MV-4-11 (cell line): ENCODE measurements around the gene ADAMTSL3.

Experiments used
- DNase-seq: peaks from one replicate; lab custom pipeline; 2025; lab: John Stamatoyannopoulos, UW

ADAMTSL3 gene

DNA sequence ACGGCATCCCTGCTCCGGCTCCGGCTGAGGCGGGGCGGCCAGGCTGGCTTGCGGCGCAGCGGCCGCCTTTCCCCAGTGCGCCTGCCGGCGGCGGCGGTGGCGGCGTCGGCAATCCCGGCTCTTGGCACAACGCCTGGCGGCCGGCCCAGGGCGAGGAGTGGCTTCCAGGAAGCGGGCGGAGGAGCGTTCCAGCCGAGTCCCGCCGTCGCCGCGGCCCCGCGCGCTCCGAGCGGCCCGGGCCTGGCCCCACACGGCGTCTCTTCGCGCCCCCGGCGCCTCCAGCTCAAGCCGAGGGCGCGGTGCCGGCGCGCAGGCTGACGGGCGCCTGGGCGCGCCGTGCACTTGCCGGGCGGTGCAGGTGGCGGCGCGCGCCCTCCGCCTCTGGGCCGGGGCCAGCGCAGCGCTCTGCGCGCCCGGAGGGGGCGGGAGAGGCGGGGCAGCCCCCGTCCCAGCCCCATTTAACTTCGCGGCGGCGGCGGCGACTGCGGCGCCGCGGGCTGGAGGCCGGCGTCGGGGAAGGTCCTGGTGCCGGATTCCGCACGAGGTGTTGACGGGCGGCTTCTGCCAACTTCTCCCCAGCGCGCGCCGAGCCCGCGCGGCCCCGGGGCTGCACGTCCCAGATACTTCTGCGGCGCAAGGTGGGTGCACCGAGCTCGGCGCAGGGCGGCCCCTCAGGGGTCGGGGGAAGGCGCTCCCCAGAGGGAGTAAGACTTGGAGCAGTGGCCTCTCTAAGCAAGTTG is at the start of gene ADAMTSL3:
TSS of gene ADAMTSL3 (plus strand) at position 485 of the 740 bp plus-strand sequence. CDS start 1,639 bp downstream, outside the sequence.
- no peak for DNase-seq

DNA sequence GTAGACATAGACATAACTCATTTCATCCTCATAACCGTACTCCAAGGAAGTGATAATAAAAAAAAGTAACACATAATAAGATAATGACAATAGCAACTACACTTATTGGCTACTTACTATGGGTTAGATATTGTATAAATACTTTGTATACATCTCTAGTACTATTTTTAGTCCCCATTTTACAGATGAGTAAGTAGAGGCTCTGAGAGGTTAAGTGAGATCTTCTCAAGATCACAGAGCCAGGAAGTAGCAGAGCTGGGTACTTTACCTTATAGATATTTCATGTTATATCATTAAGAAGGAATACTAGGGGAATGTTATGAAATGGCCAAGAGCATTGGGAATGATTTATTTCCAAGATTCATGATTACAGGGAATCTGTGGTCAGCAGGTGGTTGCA is 49.4 kb upstream of the ADAMTSL3 start:
- DNase-seq = no peak

DNA sequence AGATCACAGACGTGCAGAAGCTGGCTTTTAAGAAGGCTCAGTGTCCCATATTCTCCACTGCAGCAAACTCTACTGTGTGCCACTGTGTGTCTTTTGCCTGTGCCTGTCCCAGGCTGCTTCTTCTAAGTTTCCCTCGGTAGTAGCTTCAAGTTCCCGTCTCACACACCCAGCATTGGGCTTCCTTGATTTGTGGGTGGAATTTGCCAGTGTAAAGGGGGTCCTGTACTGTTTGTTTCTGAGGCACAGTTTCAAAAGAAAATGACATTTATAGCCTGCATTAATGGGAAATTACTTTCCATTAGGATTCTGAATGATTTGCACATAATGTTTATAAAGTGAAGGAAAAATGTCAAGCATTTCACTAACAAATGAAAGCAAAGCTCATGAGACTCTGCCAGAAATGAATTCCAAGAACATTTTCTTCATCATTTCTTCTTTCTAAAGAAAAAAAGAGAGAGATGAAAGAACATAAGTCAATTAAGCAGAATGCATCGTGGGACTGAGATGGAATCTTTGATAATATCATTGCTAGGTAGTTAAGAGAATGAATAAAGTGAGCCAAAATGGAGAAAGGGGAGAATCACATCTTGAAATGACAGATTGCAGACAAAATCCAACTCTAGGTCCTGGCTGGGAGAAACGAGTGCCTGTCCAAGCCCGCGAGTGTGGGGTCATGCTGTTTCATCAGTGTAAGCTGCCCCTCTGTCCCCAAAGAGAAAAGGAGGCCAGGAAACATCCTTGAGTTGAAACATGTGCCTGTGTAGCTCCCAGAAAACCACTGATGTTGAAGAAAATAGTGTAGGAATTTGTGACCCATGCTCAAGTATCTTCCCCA is 48.6 kb upstream of the ADAMTSL3 start:
- DNase-seq = no peak

DNA sequence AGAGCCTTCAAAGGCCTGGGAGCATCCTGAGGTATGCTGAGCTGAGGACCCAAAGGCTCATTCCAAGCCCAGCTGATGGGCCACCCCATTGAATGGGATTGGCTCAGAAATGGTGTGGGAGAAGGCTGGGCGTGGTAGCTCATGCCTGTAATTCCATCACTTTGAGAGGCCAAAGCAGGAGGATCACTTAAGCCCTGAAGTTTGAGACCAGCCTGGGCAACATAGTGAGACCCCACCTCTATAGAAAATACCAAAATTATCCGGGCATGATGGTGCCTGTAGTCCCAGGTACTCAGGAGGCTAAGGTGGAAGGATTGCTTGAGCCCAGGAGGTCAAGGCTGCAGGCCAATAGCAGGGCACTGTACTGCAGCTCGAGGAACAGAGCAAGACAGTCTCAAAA is 43.8 kb upstream of the ADAMTSL3 start:
- DNase-seq = no peak

- no peak for DNase-seq
Observed at GRCh38 chr15:83610901-83611685, 42.8 kb upstream of the ADAMTSL3 start.

- DNase-seq = no peak
Observed at GRCh38 chr15:83612226-83612625, 41.7 kb upstream of the ADAMTSL3 start.

- DNase-seq = no peak
Observed at GRCh38 chr15:83612898-83613635, 40.9 kb upstream of the ADAMTSL3 start.

DNA sequence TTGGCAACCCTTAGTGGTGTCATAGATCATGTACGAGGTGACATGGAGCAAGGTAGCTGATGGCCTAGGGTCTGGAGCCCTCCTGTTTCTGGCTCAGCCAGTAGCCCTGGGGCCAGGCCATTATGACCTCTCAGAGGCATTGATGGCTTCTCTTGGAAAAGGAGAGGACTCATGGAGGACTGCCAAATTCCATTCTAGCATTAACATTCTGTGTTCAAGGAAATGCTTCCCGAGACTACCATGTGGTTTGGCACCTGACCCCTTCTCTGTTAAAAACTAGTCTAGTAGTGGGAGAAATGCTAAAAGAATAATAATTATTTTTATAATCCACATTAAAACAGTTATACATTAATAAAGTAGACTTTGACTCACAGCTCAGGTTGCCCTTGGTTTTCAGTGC is 40.2 kb upstream of the ADAMTSL3 start:
- DNase-seq = no peak

DNA sequence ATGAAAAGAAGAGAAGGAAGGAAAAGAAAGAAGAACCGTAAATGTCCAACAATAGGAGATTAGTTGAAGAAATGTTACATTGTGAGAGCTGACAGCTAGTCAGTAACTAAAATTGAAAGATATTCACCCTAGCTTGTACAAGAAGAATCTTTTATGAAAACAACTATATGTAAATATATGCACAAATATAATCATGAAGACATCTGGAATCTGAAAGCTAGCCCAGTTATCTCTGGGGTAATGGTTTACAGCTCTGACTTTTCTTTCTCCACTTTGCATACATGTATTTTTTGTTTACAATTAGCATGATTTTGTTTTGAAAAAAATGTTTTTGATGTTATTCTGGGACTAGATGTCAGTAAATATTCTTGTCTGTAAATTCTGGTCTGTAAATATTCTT is 37.1 kb upstream of the ADAMTSL3 start:
- DNase-seq = no peak

DNA sequence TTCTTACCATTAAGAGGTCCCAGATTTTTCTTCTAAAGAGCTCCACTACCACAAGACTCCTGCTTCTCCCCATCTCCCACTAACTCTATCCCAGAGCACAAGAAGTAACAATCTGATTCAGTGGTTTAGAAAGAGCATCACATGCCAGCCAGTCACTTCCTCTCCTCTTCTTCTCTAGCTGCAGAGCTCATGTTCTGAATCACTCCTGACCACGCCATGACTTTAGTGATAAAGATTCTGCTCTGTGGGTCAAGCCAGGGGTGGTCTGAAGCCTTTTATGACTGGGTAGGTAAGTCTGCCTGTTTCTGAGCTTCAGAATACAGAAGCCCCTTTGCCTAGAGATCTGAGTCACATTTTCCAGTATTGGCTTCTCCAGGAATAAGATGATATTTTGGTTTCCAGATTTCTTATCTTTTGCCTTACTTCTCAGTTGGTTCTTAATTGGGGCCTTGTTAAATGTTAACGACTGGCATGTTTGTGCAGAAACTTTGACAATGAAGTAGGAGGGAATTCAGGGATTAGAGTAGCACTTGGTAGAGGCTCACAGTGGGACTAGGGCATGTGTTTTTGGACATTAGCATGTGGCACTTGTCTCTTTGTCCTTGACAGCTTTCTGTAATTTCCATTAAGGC is 27.6 kb upstream of the ADAMTSL3 start:
- no peak for DNase-seq

GRCh38 chr15:83631534-83631933 is 22.4 kb upstream of the ADAMTSL3 start:
- DNase-seq = no peak

DNA sequence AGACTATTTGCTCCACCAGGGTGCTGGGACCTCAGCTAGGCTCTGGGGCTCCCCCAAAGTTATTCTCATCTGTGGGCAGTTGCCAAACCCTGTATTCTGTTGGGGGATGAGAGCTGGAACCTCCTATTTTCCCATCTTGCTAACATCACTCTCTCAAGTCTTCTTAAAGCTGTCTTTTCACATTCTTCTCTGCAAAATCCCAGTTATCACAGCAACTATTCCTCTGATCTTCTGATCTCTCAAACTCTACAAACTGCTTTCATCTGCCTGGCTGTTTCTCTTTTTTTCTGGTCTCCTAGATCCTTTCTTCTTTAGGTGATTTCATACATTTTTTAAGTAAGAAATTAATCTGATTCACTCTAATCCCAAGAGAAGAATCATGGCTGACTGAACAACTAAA is 10.7 kb upstream of the ADAMTSL3 start:
- no peak for DNase-seq

GRCh38 chr15:83644439-83644838 is 9.5 kb upstream of the ADAMTSL3 start:
- no peak for DNase-seq

GRCh38 chr15:83650831-83651230 is 3.1 kb upstream of the ADAMTSL3 start:
- no peak for DNase-seq

DNA sequence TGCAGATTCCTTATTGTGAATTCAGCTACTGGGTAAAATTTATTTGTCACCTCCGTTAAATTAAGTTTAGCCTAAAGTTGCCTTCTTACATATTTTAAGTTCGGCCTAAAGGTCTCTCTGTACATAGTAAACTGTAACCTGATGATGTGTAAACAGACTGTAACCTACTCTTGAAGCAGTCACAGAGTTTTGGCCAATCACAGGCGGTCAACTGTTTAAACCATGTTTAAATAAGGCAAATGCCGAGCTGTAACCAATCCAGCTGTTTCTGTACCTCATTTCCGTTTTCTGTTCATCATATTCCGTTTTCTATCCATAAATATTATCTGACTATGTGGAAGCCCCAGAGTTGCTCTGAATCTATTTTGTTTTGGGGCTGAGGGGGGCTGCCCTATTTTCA is 2.4 kb upstream of the ADAMTSL3 start:
- no peak for DNase-seq

DNA sequence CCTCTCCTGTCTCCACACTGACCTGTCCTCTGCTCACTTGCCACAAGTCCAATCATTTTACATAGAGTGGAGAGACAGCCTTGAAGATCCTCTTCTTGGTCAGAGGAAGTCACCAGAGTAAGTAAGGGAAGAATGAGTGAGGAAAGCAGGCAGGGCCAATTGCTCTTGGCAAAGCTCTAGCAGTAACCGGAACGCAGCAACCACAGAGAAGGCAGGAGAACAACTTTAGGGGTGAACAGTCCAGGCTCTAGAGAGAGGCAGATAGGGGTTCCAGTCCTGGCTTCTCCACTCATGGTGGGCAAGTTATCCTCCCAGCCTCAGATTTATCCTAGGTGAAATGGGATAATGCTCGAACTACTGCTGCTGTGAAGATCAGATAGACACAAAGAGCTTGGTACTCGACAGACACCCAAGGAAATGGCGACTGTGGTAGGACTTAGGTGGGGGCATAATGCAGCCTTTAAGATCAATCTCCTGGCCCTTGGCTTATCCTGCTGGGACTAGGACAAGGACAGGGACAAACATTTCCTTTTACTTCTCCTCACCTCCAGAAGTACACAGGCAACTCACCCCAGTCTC is 1.2 kb upstream of the ADAMTSL3 start:
- DNase-seq = no peak

DNA sequence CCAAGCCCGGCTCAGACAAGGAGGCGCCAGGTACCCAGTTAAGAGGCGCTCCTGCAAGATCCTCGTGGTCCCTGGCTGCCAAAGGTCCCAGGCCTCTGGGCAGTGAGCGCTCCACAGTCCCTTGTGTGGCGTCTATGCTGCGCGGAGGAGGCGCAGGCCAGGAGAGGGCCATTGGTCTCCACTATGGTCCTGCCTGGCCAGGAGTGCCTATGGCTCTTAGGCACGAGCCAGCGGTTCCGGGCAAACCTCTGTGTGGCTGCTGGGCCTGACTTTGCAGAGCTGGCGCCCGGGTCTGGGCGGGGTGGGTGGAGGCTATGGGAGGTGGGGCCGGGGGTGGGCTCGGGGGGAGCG is 660 bp upstream of the ADAMTSL3 start:
- no peak for DNase-seq

- DNase-seq = no peak
Observed at GRCh38 chr15:83654379-83655236, 685 bp downstream of the ADAMTSL3 start.

DNA sequence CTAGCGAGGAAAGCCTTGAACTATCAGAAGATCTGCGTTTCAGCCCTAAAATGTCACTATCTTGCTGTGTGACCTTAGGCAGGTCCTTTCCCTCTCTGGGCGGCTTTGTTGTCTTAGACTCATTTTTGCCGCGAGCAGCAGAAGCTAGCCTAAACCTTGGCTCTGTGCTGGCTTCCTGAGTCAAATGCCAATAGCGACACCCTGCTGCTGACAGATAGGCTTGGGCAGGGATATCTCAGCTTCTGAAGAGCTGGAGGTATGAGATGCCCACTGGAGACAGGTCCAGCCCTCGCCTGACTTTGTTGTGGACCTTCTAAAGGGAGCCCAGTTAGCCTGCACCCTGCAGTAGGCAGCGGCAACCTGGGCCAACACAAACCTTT is 1.3 kb downstream of the ADAMTSL3 start:
- DNase-seq = no peak

DNA sequence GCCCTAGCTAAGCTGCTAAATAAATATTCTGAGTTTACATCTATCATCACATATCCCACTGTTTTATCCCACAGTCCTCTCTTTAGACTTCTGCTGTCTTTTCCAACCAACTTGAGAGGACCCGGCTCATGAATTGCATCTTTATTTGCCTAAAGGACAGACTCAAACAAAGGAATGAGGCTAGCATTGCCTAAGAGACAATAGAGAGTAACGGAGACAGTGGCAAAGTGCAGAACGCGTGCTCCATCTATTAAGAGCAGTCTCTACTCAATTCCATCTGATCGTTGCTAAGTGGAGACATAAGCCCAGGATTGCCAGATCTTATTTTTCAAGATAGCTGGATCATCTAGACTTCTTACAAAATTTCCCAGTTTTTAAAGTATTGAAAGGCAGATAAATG is 2.3 kb downstream of the ADAMTSL3 start:
- no peak for DNase-seq
